OCI-LY3 (cell line): Measurements from ENCODE around the gene BORCS5.
"Not testable (repeated sequence)": the region's sequence is repeated elsewhere in the genome, so short reads cannot be mapped to it uniquely, and the experiment has no call there.

Experiments
- H2AFZ ChIP-seq: fragments of 200-600, 300-600 bp; shearing (Covaris generic); 2 replicates; pipeline ENCODE4 v1.6.0; 2014; ENCODE audit warnings: antibody characterized with exemption, low read depth, low read length
- H3K27ac ChIP-seq: fragments of 200-600, 300-600 bp; sonication (generic); 2 replicates; pipeline ENCODE4 v1.5.1; 2014; ENCODE audit warnings: mild to moderate bottlenecking, low read length, moderate library complexity, mixed read lengths
- H3K27me3 ChIP-seq: fragments of 200-600, 300-600 bp; sonication (generic); 2 replicates; pipeline ENCODE4 v1.6.1; 2014; ENCODE audit warnings: low read depth, low read length, mixed read lengths
- H3K36me3 ChIP-seq: fragments of 200-600, 300-600 bp; sonication (generic); replicated peaks from 2 replicates; pipeline ENCODE3; 2014; ENCODE audit warnings: low read depth, low read length, mixed read lengths
- H3K4me1 ChIP-seq: fragments of 300-600, 200-600 bp; sonication (generic); 2 replicates; pipeline ENCODE4 v1.6.1; 2014; ENCODE audit warnings: low read length, mixed read lengths
- H3K4me2 ChIP-seq: fragments of 200-600, 300-600 bp; sonication (generic); 2 replicates; pipeline ENCODE4 v1.6.1; 2014; ENCODE audit warnings: low read length, mixed read lengths
- H3K4me3 ChIP-seq: fragments of 300-600, 200-600 bp; sonication (generic); 2 replicates; pipeline ENCODE4 v1.5.1; 2014; ENCODE audit warnings: antibody characterized with exemption, mild to moderate bottlenecking, low read length, moderate library complexity
- H3K79me2 ChIP-seq: fragments of 300-600, 200-600 bp; shearing (Covaris generic); 2 replicates; pipeline ENCODE4 v1.6.1; 2014; ENCODE audit warnings: mild to moderate bottlenecking, low read length, mixed read lengths
- H3K9ac ChIP-seq: fragments of 300-600, 200-600 bp; shearing (Covaris generic); 2 replicates; pipeline ENCODE4 v1.6.0; 2014; ENCODE audit warnings: mild to moderate bottlenecking, low read length, moderate library complexity
- H3K9me3 ChIP-seq: fragments of 200-600, 300-600 bp; shearing (Covaris generic); 2 replicates; pipeline ENCODE4 v1.6.1; 2014; ENCODE audit warnings: low read length, mixed read lengths; ENCODE audit not compliant: insufficient read depth
- H4K20me1 ChIP-seq: fragments of 200-600, 300-600 bp; sonication (generic); 2 replicates; pipeline ENCODE4 v1.6.1; 2016; ENCODE audit warnings: low read length, mixed read lengths; ENCODE audit not compliant: insufficient read depth
- EZH2phosphoT487 ChIP-seq: fragments of 200-600 bp; shearing (Covaris generic); IDR thresholded peaks from 2 replicates; pipeline ENCODE4 v1.6.1; 2018; ENCODE audit warnings: antibody characterized with exemption, mixed run types, low read depth
- TF ChIP-seq, protein P1 (sequence below): fragments of 200-600, 300-600 bp; sonication (generic); IDR thresholded peaks from 2 replicates; pipeline ENCODE4 v1.5.1; 2014; ENCODE audit warnings: antibody characterized with exemption, low read length, low read depth

BORCS5 gene

DNA sequence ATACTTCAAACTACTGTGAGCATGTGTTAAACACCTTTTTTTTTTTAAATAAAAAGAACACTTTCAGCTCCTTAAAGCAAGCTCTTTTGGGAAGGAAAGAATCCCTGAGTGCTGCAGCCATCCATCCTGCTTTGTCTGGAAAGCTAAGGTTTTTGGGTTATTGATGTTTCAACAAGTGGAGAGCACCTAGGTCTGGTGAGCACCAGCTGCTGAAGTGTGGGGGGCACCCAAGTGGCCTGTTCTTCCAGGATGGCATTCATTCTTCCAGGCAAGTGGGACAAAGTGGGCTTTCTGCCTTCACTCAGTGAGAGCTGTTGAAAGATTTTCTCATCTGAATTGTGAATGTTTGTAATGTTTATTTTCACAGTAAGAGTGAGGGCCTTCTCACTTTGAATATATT, 49.9 kb downstream of the BORCS5 start:
- TF ChIP-seq, protein P1, sequence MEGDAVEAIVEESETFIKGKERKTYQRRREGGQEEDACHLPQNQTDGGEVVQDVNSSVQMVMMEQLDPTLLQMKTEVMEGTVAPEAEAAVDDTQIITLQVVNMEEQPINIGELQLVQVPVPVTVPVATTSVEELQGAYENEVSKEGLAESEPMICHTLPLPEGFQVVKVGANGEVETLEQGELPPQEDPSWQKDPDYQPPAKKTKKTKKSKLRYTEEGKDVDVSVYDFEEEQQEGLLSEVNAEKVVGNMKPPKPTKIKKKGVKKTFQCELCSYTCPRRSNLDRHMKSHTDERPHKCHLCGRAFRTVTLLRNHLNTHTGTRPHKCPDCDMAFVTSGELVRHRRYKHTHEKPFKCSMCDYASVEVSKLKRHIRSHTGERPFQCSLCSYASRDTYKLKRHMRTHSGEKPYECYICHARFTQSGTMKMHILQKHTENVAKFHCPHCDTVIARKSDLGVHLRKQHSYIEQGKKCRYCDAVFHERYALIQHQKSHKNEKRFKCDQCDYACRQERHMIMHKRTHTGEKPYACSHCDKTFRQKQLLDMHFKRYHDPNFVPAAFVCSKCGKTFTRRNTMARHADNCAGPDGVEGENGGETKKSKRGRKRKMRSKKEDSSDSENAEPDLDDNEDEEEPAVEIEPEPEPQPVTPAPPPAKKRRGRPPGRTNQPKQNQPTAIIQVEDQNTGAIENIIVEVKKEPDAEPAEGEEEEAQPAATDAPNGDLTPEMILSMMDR, result no peak
- no peak for TF ChIP-seq EZH2phosphoT487
- no peak overlapping the region for H3K4me3 ChIP-seq
- no peak overlapping the region for H2AFZ ChIP-seq
- no peaks in the 10 kb centered on the region for H3K79me2 ChIP-seq
- no peaks in the 10 kb centered on the region for H3K9me3 ChIP-seq
- no peaks in the 10 kb centered on the region for H3K4me1 ChIP-seq
- no peaks in the 10 kb centered on the region for H3K36me3 ChIP-seq
- H3K27me3 ChIP-seq, result no peaks in the 10 kb centered on the region
- no peak overlapping the region for H3K4me2 ChIP-seq
- no peaks in the 10 kb centered on the region for H4K20me1 ChIP-seq
- no peak overlapping the region for H3K9ac ChIP-seq
- no peak overlapping the region for H3K27ac ChIP-seq

DNA sequence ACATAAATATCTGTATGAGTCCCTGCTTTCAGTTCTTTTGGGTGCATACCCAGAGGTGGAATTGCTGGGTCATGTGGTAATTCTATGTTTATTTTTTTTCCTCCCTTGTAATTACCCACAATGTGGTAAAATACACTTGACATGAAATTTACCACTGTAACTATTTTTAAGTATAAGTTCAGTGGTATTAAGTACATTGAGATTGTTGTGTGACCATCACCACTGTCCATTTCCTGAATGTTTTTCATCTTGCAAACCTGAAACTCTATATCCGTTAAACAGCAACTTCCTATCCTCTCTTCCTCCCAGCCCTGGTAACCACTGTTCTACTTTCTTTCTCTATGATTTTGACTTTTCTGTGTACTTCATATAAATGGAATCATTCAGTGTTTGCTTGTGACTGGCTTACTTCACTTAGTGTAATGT, 51.4 kb downstream of the BORCS5 start:
- Histone ChIP-seq H2AFZ (no peak overlapping the region), H3K9ac (no peak overlapping the region), H3K27ac (no peak overlapping the region), H3K27me3 (no peaks in the 10 kb centered on the region), H3K9me3 (no peaks in the 10 kb centered on the region), H4K20me1 (no peaks in the 10 kb centered on the region), H3K4me3 (no peak overlapping the region), H3K79me2 (no peaks in the 10 kb centered on the region), H3K36me3 (no peaks in the 10 kb centered on the region), H3K4me1 (no peaks in the 10 kb centered on the region), H3K4me2 (no peak overlapping the region)
- TF ChIP-seq EZH2phosphoT487, result no peak
- TF ChIP-seq, protein P1, result no peak

DNA sequence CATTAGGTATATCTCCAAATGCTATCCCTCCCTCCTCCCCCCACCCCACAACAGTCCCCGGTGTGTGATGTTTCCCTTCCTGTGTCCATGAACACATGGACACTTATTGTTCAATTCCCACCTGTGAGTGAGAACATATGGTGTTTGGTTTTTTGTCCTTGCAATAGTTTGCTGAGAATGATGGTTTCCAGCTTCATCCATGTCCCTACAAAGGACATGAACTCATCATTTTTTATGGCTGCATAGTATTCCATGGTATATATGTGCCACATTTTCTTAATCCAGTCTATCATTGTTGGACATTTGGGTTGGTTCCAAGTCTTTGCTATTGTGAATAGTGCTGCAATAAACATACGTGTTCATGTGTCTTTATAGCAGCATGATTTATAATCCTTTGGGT, 52.5 kb downstream of the BORCS5 start:
- not testable (repeated sequence) for H3K27me3 ChIP-seq, H3K27ac ChIP-seq, H3K9me3 ChIP-seq, H3K36me3 ChIP-seq, H3K79me2 ChIP-seq, H3K4me1 ChIP-seq, H3K9ac ChIP-seq, H3K4me2 ChIP-seq, H3K4me3 ChIP-seq, H2AFZ ChIP-seq, H4K20me1 ChIP-seq

DNA sequence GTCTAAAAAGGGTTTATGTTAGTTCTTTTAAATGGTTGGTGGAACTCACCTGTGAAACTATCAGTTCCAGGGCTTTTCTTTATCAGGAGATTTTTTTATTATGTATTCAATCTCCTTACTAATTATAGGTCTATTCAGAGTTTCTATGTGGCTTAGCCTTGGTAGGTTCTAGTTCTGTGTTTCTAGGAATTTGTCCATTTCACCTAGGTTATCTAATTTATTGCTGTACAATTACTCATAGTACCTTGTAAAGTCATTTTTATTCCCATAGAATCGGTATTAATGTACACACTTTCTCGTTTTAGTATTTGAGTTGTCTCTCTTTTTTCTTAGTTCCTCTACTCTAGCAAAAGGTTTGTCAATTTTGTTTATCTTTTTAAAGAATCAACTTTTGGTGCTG, 59.0 kb downstream of the BORCS5 start:
- no peaks in the 10 kb centered on the region for H3K79me2 ChIP-seq
- H3K4me3 ChIP-seq, result no peak overlapping the region
- no peaks in the 10 kb centered on the region for H3K4me1 ChIP-seq
- no peaks in the 10 kb centered on the region for H3K36me3 ChIP-seq
- H3K27me3 ChIP-seq, result no peaks in the 10 kb centered on the region
- no peak overlapping the region for H2AFZ ChIP-seq
- H3K9ac ChIP-seq, result no peak overlapping the region
- H3K4me2 ChIP-seq, result no peak overlapping the region
- no peak overlapping the region for H3K27ac ChIP-seq
- no peaks in the 10 kb centered on the region for H4K20me1 ChIP-seq
- no peaks in the 10 kb centered on the region for H3K9me3 ChIP-seq
- no peak for TF ChIP-seq EZH2phosphoT487
- TF ChIP-seq, protein P1, result no peak

DNA sequence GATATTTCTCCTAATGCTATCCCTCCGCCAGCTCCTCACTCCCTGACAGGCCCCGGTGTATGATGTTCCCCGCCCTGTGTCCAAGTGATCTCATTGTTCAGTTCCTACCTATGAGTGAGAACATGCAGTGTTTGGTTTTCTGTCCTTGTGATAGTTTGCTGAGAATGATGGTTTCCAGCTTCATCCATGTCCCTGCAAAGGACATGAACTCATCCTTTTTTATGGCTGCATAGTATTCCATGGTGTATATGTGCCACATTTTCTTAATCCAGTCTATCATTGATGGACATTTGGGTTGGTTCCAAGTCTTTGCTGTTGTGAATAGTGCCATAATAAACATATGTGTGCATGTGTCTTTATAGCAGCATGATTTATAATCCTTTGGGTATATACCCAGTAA, 62.3 kb downstream of the BORCS5 start:
- not testable (repeated sequence) for H3K27ac ChIP-seq, H3K4me3 ChIP-seq, H3K79me2 ChIP-seq, H3K9me3 ChIP-seq, H3K4me2 ChIP-seq, H3K36me3 ChIP-seq, H4K20me1 ChIP-seq, H2AFZ ChIP-seq, H3K4me1 ChIP-seq, H3K27me3 ChIP-seq, H3K9ac ChIP-seq
